ENCODE data around the gene MYADML2.

GRCh38 chr17:81900181-81900820, 46.7 kb downstream of the MYADML2 start:
- no peak for TF ChIP-seq CTCF (IDR thresholded peaks at IDR 0.05 in 8 of 11, conservative IDR thresholded peaks at IDR 0.05 in 3 of 11)
- TF ChIP-seq POLR2A (IDR thresholded peaks at IDR 0.05) = no peak
- peak in 1 of 3 donors; percentile 39 for TF ChIP-seq POLR2AphosphoS5 (IDR thresholded peaks at IDR 0.05)
